SK-N-SH treated with all-trans-retinoic acid at 6 μM for 48 hours (cell line): ENCODE data around the gene BBS9.

Source experiments
- ATAC-seq: fragments of 200-7000 bp; cut with Tn5 transposase; 3 replicates; pipeline ENCODE4 v1.9.1; 2020; ENCODE audit warnings: mild to moderate bottlenecking, moderate library complexity
- ARNTL ChIP-seq: fragments of 450-650 bp; formaldehyde crosslinking; IDR thresholded peaks from 2 replicates; pipeline ENCODE4 v1.5.0; 2020; ENCODE audit warnings: low read depth, mild to moderate bottlenecking, moderate library complexity, borderline replicate concordance
- BACH2 ChIP-seq: fragments of 250-450 bp; sonication (Bioruptor Pico); IDR thresholded peaks from 2 replicates; pipeline ENCODE4 v1.9.0; 2021; ENCODE audit warnings: mild to moderate bottlenecking, borderline replicate concordance
- CSDC2 ChIP-seq: fragments of 250-450 bp; sonication (Bioruptor Pico); IDR thresholded peaks from 2 replicates; pipeline ENCODE4 v1.5.0; 2020; ENCODE audit warnings: mild to moderate bottlenecking, moderate library complexity
- ESRRG ChIP-seq: fragments of 250-450 bp; sonication (Bioruptor Pico); IDR thresholded peaks from 2 replicates; pipeline ENCODE4 v1.6.1; 2021; ENCODE audit warnings: mild to moderate bottlenecking
- GLIS3 ChIP-seq: fragments of 250-450 bp; sonication (Bioruptor Pico); IDR thresholded peaks from 2 replicates; pipeline ENCODE4 v1.5.0; 2020; ENCODE audit warnings: mild to moderate bottlenecking, moderate library complexity
- ISL1 ChIP-seq: fragments of 250-450 bp; sonication (Bioruptor Pico); IDR thresholded peaks from 2 replicates; pipeline ENCODE4 v2.1.2; 2022; ENCODE audit warnings: mild to moderate bottlenecking, moderate library complexity
- PPARA ChIP-seq: fragments of 250-450 bp; sonication (Bioruptor Pico); IDR thresholded peaks from 2 replicates; pipeline ENCODE4 v1.5.0; 2020; ENCODE audit warnings: mild to moderate bottlenecking, borderline replicate concordance
- RARB ChIP-seq: fragments of 250-450 bp; sonication (Bioruptor Pico); IDR thresholded peaks from 2 replicates; pipeline ENCODE4 v1.8.0; 2021; ENCODE audit warnings: mild to moderate bottlenecking, moderate library complexity
- SNAI2 ChIP-seq: fragments of 250-450 bp; sonication (Bioruptor Pico); IDR thresholded peaks from 2 replicates; pipeline ENCODE4 v1.5.0; 2020; ENCODE audit warnings: mild to moderate bottlenecking, moderate library complexity
- TCF4 ChIP-seq: fragments of 250-450 bp; sonication (Bioruptor Pico); IDR thresholded peaks from 2 replicates; pipeline ENCODE4 v1.8.0; 2021; ENCODE audit warnings: mild to moderate bottlenecking, moderate library complexity, borderline replicate concordance
- TOX ChIP-seq: fragments of 250-450 bp; sonication (Bioruptor Pico); IDR thresholded peaks from 2 replicates; pipeline ENCODE4 v1.8.0; 2021; ENCODE audit warnings: mild to moderate bottlenecking, moderate library complexity, borderline replicate concordance
- ZC3H10 ChIP-seq: fragments of 250-450 bp; sonication (Bioruptor Pico); IDR thresholded peaks from 2 replicates; pipeline ENCODE4 v1.5.1; 2021; ENCODE audit warnings: mild to moderate bottlenecking, moderate library complexity
- ZFP3 ChIP-seq: fragments of 250-450 bp; sonication (Bioruptor Pico); IDR thresholded peaks from 2 replicates; pipeline ENCODE4 v1.5.0; 2020; ENCODE audit warnings: mild to moderate bottlenecking, moderate library complexity
- ZFP30 ChIP-seq: fragments of 450-650 bp; formaldehyde crosslinking; IDR thresholded peaks from 2 replicates; pipeline ENCODE4 v1.5.0; 2022; ENCODE audit warnings: mild to moderate bottlenecking, moderate library complexity
- ZNF565 ChIP-seq: fragments of 450-650 bp; formaldehyde crosslinking; conservative IDR thresholded peaks from 2 replicates; pipeline ENCODE4 v1.5.0; 2020; ENCODE audit warnings: low read depth, mild to moderate bottlenecking, moderate library complexity
- ZNF70 ChIP-seq: fragments of 450-650 bp; formaldehyde crosslinking; IDR thresholded peaks from 2 replicates; pipeline ENCODE4 v1.5.0; 2020; ENCODE audit warnings: mild to moderate bottlenecking, moderate library complexity
- ZNF8 ChIP-seq: fragments of 450-650 bp; formaldehyde crosslinking; IDR thresholded peaks from 2 replicates; pipeline ENCODE4 v1.5.0; 2020; ENCODE audit warnings: mild to moderate bottlenecking, moderate library complexity
- TF ChIP-seq, protein P1 (sequence below): fragments of 250-450 bp; sonication (Bioruptor Pico); IDR thresholded peaks from 2 replicates; pipeline ENCODE4 v1.8.0; 2020; ENCODE audit warnings: mild to moderate bottlenecking, moderate library complexity, borderline replicate concordance
- TF ChIP-seq, protein P2 (sequence below): fragments of 250-450 bp; sonication (Bioruptor Pico); IDR thresholded peaks from 2 replicates; pipeline ENCODE4 v1.5.1; 2020; ENCODE audit warnings: low read depth, mild to moderate bottlenecking, moderate library complexity
- TF ChIP-seq, protein P3 (sequence below): fragments of 250-450 bp; sonication (Bioruptor Pico); IDR thresholded peaks from 2 replicates; pipeline ENCODE4 v1.5.1; 2021; ENCODE audit warnings: mild to moderate bottlenecking, moderate library complexity
- TF ChIP-seq, protein P4 (sequence below): fragments of 250-450 bp; sonication (Bioruptor Pico); IDR thresholded peaks from 2 replicates; pipeline ENCODE4 v1.5.0; 2020; ENCODE audit warnings: mild to moderate bottlenecking, moderate library complexity
- TF ChIP-seq, protein P5 (sequence below): fragments of 250-450 bp; sonication (Bioruptor Pico); IDR thresholded peaks from 2 replicates; pipeline ENCODE4 v1.8.0; 2021; ENCODE audit warnings: low read depth, mild to moderate bottlenecking, moderate library complexity, borderline replicate concordance

Gene BBS9

DNA sequence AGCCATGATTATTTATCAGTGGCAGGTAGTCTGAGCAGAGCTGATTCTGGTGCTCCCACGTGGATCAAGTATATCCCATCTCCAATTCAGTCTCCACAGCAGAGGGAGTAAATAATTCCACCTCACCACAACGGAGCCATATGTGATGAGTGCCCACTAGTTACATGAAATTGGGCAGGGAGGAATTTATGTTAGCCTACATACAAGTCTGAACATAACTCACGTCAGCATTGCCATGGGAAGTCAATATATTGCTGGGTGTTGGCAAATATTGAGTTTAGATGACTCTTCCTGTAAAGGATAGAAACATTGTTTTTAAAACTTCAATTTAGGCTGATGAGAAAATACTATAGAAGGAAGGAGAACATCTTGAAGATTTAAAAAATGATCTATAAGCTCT, 507.0 kb downstream of the BBS9 start:
- no peak for ATAC-seq
- no peak for TF ChIP-seq ISL1
- TF ChIP-seq, protein P1, sequence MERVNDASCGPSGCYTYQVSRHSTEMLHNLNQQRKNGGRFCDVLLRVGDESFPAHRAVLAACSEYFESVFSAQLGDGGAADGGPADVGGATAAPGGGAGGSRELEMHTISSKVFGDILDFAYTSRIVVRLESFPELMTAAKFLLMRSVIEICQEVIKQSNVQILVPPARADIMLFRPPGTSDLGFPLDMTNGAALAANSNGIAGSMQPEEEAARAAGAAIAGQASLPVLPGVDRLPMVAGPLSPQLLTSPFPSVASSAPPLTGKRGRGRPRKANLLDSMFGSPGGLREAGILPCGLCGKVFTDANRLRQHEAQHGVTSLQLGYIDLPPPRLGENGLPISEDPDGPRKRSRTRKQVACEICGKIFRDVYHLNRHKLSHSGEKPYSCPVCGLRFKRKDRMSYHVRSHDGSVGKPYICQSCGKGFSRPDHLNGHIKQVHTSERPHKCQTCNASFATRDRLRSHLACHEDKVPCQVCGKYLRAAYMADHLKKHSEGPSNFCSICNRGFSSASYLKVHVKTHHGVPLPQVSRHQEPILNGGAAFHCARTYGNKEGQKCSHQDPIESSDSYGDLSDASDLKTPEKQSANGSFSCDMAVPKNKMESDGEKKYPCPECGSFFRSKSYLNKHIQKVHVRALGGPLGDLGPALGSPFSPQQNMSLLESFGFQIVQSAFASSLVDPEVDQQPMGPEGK (CRISPR knock-in tag), result no peak
- TF ChIP-seq, protein P2, sequence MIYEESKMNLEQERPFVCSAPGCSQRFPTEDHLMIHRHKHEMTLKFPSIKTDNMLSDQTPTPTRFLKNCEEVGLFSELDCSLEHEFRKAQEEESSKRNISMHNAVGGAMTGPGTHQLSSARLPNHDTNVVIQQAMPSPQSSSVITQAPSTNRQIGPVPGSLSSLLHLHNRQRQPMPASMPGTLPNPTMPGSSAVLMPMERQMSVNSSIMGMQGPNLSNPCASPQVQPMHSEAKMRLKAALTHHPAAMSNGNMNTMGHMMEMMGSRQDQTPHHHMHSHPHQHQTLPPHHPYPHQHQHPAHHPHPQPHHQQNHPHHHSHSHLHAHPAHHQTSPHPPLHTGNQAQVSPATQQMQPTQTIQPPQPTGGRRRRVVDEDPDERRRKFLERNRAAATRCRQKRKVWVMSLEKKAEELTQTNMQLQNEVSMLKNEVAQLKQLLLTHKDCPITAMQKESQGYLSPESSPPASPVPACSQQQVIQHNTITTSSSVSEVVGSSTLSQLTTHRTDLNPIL (CRISPR knock-in tag), result no peak
- no peak for TF ChIP-seq RARB (CRISPR knock-in tag)
- TF ChIP-seq, protein P3, sequence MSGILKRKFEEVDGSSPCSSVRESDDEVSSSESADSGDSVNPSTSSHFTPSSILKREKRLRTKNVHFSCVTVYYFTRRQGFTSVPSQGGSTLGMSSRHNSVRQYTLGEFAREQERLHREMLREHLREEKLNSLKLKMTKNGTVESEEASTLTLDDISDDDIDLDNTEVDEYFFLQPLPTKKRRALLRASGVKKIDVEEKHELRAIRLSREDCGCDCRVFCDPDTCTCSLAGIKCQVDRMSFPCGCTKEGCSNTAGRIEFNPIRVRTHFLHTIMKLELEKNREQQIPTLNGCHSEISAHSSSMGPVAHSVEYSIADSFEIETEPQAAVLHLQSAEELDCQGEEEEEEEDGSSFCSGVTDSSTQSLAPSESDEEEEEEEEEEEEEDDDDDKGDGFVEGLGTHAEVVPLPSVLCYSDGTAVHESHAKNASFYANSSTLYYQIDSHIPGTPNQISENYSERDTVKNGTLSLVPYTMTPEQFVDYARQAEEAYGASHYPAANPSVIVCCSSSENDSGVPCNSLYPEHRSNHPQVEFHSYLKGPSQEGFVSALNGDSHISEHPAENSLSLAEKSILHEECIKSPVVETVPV (CRISPR knock-in tag), result no peak
- TF ChIP-seq ZNF8 (CRISPR knock-in tag), result no peak
- no peak for TF ChIP-seq ZNF70 (CRISPR knock-in tag)
- TF ChIP-seq, protein P4, sequence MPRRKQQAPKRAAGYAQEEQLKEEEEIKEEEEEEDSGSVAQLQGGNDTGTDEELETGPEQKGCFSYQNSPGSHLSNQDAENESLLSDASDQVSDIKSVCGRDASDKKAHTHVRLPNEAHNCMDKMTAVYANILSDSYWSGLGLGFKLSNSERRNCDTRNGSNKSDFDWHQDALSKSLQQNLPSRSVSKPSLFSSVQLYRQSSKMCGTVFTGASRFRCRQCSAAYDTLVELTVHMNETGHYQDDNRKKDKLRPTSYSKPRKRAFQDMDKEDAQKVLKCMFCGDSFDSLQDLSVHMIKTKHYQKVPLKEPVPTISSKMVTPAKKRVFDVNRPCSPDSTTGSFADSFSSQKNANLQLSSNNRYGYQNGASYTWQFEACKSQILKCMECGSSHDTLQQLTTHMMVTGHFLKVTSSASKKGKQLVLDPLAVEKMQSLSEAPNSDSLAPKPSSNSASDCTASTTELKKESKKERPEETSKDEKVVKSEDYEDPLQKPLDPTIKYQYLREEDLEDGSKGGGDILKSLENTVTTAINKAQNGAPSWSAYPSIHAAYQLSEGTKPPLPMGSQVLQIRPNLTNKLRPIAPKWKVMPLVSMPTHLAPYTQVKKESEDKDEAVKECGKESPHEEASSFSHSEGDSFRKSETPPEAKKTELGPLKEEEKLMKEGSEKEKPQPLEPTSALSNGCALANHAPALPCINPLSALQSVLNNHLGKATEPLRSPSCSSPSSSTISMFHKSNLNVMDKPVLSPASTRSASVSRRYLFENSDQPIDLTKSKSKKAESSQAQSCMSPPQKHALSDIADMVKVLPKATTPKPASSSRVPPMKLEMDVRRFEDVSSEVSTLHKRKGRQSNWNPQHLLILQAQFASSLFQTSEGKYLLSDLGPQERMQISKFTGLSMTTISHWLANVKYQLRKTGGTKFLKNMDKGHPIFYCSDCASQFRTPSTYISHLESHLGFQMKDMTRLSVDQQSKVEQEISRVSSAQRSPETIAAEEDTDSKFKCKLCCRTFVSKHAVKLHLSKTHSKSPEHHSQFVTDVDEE (CRISPR knock-in tag), result no peak
- TF ChIP-seq GLIS3 (CRISPR knock-in tag), result no peak
- no peak for TF ChIP-seq PPARA (CRISPR knock-in tag)
- TF ChIP-seq, protein P5, sequence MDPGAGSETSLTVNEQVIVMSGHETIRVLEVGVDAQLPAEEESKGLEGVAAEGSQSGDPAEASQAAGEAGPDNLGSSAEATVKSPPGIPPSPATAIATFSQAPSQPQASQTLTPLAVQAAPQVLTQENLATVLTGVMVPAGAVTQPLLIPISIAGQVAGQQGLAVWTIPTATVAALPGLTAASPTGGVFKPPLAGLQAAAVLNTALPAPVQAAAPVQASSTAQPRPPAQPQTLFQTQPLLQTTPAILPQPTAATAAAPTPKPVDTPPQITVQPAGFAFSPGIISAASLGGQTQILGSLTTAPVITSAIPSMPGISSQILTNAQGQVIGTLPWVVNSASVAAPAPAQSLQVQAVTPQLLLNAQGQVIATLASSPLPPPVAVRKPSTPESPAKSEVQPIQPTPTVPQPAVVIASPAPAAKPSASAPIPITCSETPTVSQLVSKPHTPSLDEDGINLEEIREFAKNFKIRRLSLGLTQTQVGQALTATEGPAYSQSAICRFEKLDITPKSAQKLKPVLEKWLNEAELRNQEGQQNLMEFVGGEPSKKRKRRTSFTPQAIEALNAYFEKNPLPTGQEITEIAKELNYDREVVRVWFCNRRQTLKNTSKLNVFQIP (CRISPR knock-in tag), result no peak
- TF ChIP-seq ZNF565 (CRISPR knock-in tag), result no peak
- TF ChIP-seq BACH2, result no peak
- TF ChIP-seq SNAI2, result no peak
- no peak for TF ChIP-seq ZFP3 (CRISPR knock-in tag)
- TF ChIP-seq CSDC2 (CRISPR knock-in tag), result no peak
- no peak for TF ChIP-seq ARNTL (CRISPR knock-in tag)
- no peak for TF ChIP-seq TOX (CRISPR knock-in tag)
- no peak for TF ChIP-seq ZC3H10
- TF ChIP-seq, all 23 proteins: peak for 0

DNA sequence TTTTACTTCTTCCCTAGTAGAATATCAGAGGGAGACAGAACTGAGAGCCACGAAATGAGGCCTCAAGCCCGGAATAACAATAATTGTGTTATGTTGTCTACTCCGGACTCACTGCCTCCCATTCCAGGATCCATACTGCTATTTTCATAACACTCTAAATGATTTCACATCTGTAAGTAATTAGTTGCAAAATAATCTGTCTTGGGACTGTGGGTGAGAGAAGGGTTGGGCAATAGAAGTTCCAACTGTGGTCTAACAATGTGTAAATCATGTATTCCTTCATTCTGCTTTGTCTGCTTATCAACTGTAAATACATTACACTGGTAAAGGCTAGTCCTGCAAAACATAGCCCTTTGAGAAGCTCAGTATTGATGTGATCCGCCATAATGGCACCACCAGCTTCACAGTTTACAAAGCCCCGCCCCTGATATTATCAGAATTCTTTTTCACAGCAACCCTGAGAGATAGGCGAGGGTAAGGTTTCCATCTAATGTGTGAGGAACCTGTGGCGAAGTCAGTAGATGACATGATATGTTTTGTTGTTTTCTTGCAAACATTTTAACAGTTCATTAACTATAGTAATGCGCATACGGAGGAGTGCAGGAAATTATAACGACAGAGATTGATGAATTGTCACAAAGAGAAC, 510.3 kb downstream of the BBS9 start:
- no peak for ATAC-seq
- TF ChIP-seq ZC3H10 (no peak), ZNF8 (CRISPR knock-in tag) (no peak), TCF4 (CRISPR knock-in tag) (no peak), ESRRG (no peak), BACH2 (no peak), TOX (CRISPR knock-in tag) (no peak), ZNF70 (CRISPR knock-in tag) (no peak), SNAI2 (no peak), ZFP3 (CRISPR knock-in tag) (no peak), ZFP30 (CRISPR knock-in tag) (no peak)
- TF ChIP-seq, protein P4 (CRISPR knock-in tag), result no peak
- TF ChIP-seq, protein P1 (CRISPR knock-in tag), result no peak
- TF ChIP-seq, protein P2 (CRISPR knock-in tag), result no peak
